Measurements from ENCODE around the gene TBX20. TPM values are rescaled to one million over a fixed set of nuclear protein-coding genes. Genes with fewer than 3 reads are reported as not detected.

The TBX20 gene
- total RNA-seq, 1 experiment from 2014 or later, result 2.5 TPM

GRCh38 chr7:35253460-35253709 lies 515 bp downstream of the TBX20 start:
- Histone ChIP-seq H3K27me3 (replicated peaks; ENCODE audit: control insufficient read depth, insufficient read depth, low read length) (0 out of 2 replicates have a peak, but pooled peaks cover 1% of the 10 kb centered on the region), H3K4me3 (ENCODE audit: low read depth, low read length) (peak overlapping the region; percentile 63), H3K9me3 (no peaks in the 10 kb centered on the region), H3K4me1 (no peaks in the 10 kb centered on the region), H3K36me3 (ENCODE audit: control insufficient read depth, insufficient read depth, low read length) (no peaks in the 10 kb centered on the region)
- peaks cover 11% of the 10 kb centered on the region for H3K27me3 Mint-ChIP-seq (ENCODE audit: insufficient read depth, unreplicated experiment)
- BruUV-seq (replicated peaks), result no TSS peak
- H3K36me3 Mint-ChIP-seq (ENCODE audit: insufficient read depth, unreplicated experiment), result no peaks in the 10 kb centered on the region
- intact Hi-C loops (cut with micrococcal nuclease; ENCODE audit: unreplicated experiment), result no loop called here
- peak overlapping the region; percentile 68 for H3K27ac Mint-ChIP-seq (ENCODE audit: unreplicated experiment)
- DNase-seq, result no peak
- no peak for TF ChIP-seq CTCF (IDR thresholded peaks at IDR 0.05; ENCODE audit: insufficient read depth in 1 of 2, low read depth in 1 of 2, low read length in 1 of 2, severe bottlenecking in 1 of 2, unreplicated experiment in 1 of 2)
- ChIA-PET POLR2A (no interaction called here), CTCF (no interaction called here)
- no peaks in the 10 kb centered on the region for H3K9me3 Mint-ChIP-seq (ENCODE audit: unreplicated experiment)
- H3K4me3 Mint-ChIP-seq (ENCODE audit: unreplicated experiment), result peak overlapping the region; percentile 72
- H3K4me1 Mint-ChIP-seq (ENCODE audit: low read depth, unreplicated experiment), result no peaks in the 10 kb centered on the region

- BruUV-seq (replicated peaks), result TSS peak; percentile 58
- Histone ChIP-seq H3K9me3 (no peaks in the 10 kb centered on the region), H3K4me1 (no peaks in the 10 kb centered on the region), H3K4me3 (ENCODE audit: low read depth, low read length) (peak overlapping the region; percentile 63), H3K27me3 (replicated peaks; ENCODE audit: control insufficient read depth, insufficient read depth, low read length) (0 out of 2 replicates have a peak, but pooled peaks cover 1% of the 10 kb centered on the region), H3K36me3 (ENCODE audit: control insufficient read depth, insufficient read depth, low read length) (no peaks in the 10 kb centered on the region)
- peak overlapping the region; percentile 72 for H3K4me3 Mint-ChIP-seq (ENCODE audit: unreplicated experiment)
- H3K27ac Mint-ChIP-seq (ENCODE audit: unreplicated experiment), result peak overlapping the region; percentile 68
- H3K9me3 Mint-ChIP-seq (ENCODE audit: unreplicated experiment), result no peaks in the 10 kb centered on the region
- ChIA-PET POLR2A (no interaction called here), CTCF (no interaction called here)
- H3K27me3 Mint-ChIP-seq (ENCODE audit: insufficient read depth, unreplicated experiment), result peaks cover 11% of the 10 kb centered on the region
- intact Hi-C loops (cut with micrococcal nuclease; ENCODE audit: unreplicated experiment), result no loop called here
- no peaks in the 10 kb centered on the region for H3K4me1 Mint-ChIP-seq (ENCODE audit: low read depth, unreplicated experiment)
- TF ChIP-seq CTCF (IDR thresholded peaks at IDR 0.05; ENCODE audit: insufficient read depth in 1 of 2, low read depth in 1 of 2, low read length in 1 of 2, severe bottlenecking in 1 of 2, unreplicated experiment in 1 of 2), result no peak
- DNase-seq, result no peak
- H3K36me3 Mint-ChIP-seq (ENCODE audit: insufficient read depth, unreplicated experiment), result no peaks in the 10 kb centered on the region
Observed at GRCh38 chr7:35252612-35253459, 1.1 kb downstream of the TBX20 start.

GRCh38 chr7:35251606-35252310 lies 2.1 kb downstream of the TBX20 start:
- CTCF ChIA-PET, result no interaction called here
- no peak overlapping the region for H3K27ac Mint-ChIP-seq (ENCODE audit: unreplicated experiment)
- intact Hi-C loops (cut with micrococcal nuclease; ENCODE audit: unreplicated experiment), result no loop called here

More at GRCh38 chr7:35251606-35252310, 2.1 kb downstream of the TBX20 start:
- H3K4me3 ChIP-seq (ENCODE audit: low read depth, low read length), result no peak overlapping the region
- POLR2A ChIA-PET, result no interaction called here
- no peak for DNase-seq
- no TSS peak for BruUV-seq (replicated peaks)
- no peaks in the 10 kb centered on the region for H3K4me1 Mint-ChIP-seq (ENCODE audit: low read depth, unreplicated experiment)
- peaks cover 11% of the 10 kb centered on the region for H3K27me3 Mint-ChIP-seq (ENCODE audit: insufficient read depth, unreplicated experiment)
- H3K36me3 Mint-ChIP-seq (ENCODE audit: insufficient read depth, unreplicated experiment), result no peaks in the 10 kb centered on the region
- no peak for TF ChIP-seq CTCF (IDR thresholded peaks at IDR 0.05; ENCODE audit: insufficient read depth in 1 of 2, low read depth in 1 of 2, low read length in 1 of 2, severe bottlenecking in 1 of 2, unreplicated experiment in 1 of 2)
- no peaks in the 10 kb centered on the region for H3K4me1 ChIP-seq
- 0 out of 2 replicates have a peak, but pooled peaks cover 1% of the 10 kb centered on the region for H3K27me3 ChIP-seq (replicated peaks; ENCODE audit: control insufficient read depth, insufficient read depth, low read length)
- no peaks in the 10 kb centered on the region for H3K36me3 ChIP-seq (ENCODE audit: control insufficient read depth, insufficient read depth, low read length)
- H3K4me3 Mint-ChIP-seq (ENCODE audit: unreplicated experiment), result no peak overlapping the region
- H3K9me3 Mint-ChIP-seq (ENCODE audit: unreplicated experiment), result no peaks in the 10 kb centered on the region
- no peaks in the 10 kb centered on the region for H3K9me3 ChIP-seq
